Umbilical cord (tissue), 2 donors: ENCODE results near the gene HPCAL1. TPM values are rescaled to one million over a fixed set of nuclear protein-coding genes. Genes with fewer than 3 reads are reported as not detected.
"Not testable (repeated sequence)": the region's sequence is repeated elsewhere in the genome, so short reads cannot be mapped to it uniquely, and the experiment has no call there.

Experiments
- DNase-seq: peaks from one replicate; pipeline ENCODE4 v3.0.0-alpha.2; 2015; ENCODE audit warnings: low spot score
- total RNA-seq: library from RNA; depleted of rRNA; stranded (reverse); fragments of >200 nt; gene quantifications from one replicate; pipeline ENCODE4 v1.2.3, GENCODE V29; 2014; ENCODE audit warnings: low replicate concordance; ENCODE audit not compliant: insufficient read depth

Gene HPCAL1
- total RNA-seq, result 7.9 TPM

GRCh38 chr2:10302479-10303180 is at the start of gene HPCAL1:
Gene HPCAL1 (plus strand): TSS chr2:10302904. CDS start chr2:10419758, 116,854 bp downstream.
- DNase-seq, result peak; percentile 87

DNA sequence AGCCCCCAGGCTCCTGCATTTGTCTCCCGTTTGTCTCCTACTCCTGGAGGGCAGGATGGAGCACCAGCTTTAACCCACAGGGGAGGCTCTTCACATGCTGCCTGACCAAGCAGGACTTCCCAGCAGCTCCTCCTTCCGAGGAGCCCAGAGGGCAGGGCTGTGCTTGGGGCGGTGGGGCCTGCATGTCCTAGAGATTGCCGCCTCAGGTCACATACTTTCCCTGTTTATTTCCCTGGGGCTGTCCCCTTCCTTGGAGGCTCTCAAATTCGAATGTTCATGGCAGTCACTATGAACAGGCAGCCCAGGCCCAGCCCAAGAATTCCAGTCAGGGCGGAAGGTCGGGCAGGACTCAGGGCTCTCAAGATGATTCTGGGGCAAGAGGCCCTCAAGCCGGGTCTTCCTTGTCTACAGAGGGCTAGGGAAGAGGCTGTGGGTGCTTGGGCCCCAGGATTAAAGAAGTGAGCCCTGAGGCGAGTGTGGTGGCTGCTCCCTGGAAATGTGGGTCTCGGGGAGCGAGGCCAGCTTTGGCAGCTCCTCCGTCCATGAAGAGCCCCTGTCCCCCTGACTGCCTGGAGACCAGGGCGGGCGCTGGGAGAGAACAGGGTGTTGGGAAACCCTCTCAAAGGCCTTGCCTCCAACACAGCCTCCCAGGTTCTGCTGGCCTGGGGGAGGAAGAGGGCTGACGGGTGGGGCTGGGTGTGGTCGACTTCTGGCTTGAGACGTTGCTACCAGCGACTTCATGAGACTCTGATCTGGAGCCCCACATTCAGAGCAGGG is 48.9 kb upstream of the HPCAL1 start:
- no peak for DNase-seq

GRCh38 chr2:10254373-10255188 is 48.1 kb upstream of the HPCAL1 start:
- no peak for DNase-seq

- no peak for DNase-seq
Observed at GRCh38 chr2:10255189-10256030, 47.3 kb upstream of the HPCAL1 start.

DNA sequence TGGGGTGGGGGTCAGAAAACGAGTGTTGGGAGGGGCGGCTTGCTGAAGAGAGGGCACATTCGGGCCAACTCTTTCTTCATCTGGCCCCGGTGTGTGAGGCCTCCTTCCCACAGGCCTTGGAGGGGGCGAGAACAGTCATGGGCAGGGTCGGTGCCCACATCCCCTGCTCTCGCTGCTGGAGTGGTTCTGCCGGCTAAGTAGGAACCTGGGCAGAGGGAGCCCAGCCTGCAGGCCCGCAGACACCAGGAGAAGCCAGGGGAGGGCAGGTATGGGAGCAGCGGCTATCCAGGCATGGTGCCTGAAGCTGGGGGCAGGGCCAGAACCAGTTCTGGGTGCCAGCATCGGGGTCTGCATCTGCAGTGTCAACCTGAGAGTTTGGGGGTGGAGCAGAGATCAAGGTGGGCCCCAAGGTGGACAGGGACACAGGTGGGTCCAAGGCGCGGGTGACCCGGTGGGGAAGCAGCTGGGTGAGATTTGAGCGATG is 46.6 kb upstream of the HPCAL1 start:
- no peak for DNase-seq

DNA sequence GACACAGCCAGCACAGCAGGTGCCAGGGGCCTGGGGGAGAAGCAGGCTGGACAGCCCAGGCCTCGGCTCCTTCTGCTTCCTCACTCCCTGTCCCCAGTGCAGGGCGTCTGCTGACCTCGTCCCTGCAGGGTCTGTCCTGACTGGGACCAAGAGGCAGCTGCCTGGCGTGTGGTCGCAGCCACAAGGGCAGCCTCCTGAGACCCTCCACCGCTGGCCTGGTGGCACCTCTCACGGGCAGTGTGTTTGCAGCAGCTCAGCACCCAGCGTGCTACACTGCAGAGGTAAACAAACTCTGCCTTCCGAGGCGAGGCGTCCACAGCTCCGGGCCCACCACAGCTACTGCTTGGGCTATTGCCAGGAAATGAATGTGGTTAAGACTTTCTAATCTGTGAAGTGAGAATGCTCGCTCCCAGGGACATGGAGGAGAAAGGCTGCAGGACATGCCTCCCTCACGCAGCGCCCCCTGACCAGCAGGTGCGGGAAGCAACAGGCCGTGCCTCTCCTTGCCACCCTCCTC is 46.1 kb upstream of the HPCAL1 start:
- DNase-seq, result no peak

GRCh38 chr2:10257036-10257435 is 45.7 kb upstream of the HPCAL1 start:
- DNase-seq, result no peak

DNA sequence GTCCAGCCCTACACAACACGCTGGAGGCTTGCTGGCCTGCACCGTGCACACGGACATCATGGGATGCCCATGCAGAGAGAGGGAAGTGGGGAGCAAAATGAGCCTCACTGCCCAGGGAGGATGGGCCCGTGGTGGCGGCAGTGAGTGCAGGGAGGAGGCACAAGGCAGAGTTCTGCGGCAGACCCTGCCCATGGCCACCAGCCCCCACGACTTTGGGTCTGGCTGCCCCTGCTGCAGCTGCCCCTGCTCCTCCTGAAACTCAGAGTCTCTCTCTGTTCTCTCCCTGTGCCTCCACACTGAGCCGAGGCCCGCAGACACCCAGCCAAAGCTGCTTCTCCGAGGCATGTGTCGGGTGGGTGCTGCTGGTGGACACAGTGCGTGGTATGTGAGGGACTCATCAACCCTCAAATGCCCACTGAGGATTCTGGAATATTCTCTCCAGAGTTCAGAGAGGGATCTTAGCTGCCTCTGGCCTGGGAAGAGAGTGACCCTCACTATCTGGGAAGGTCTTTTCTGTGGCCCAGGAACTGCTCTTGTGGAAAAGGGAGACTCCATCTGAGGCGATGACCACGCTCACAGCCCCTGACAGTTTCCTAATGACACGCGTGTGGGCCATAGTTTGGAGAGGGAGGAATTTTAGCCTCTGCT is 45.1 kb upstream of the HPCAL1 start:
- no peak for DNase-seq

GRCh38 chr2:10258326-10258725 is 44.4 kb upstream of the HPCAL1 start:
- no peak for DNase-seq

DNA sequence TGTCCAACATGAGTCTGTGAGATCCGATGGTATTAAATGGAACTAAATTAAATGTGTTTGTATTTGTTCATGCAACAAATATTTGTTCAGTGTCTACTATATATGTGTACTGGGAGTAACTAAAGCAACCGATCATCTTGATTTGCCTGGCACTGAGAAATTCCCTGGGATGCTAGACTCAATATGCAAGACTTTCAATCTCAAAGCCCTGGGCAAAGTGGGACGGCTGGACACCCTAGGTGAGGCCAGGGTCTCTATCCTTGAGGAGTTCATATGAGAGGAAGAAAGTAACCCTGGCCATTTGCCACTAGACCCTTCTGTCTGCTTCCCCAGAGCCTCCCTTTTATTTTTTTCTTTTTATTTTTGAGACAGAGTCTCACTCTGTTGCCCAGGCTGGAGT is 44.0 kb upstream of the HPCAL1 start:
- DNase-seq, result no peak

DNA sequence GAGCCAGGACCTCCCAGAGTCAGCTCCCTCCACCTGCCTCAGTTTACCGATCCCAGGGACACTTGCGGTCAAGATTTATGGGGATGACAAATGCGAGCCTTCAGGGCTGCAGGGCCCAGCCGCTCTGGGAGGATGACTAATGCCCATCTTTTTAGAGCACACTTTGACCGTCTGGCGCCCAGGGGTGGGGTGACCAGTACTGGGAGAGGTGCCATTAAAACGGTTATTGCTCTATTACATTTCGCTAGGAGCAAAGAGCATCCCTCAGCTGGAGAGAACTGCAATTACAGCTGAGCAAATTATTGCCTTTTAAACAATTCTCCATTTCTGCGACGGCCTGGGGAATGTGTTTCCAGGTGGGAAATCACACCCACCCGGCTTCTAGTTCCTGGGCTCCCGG is 42.6 kb upstream of the HPCAL1 start:
- DNase-seq, result no peak

DNA sequence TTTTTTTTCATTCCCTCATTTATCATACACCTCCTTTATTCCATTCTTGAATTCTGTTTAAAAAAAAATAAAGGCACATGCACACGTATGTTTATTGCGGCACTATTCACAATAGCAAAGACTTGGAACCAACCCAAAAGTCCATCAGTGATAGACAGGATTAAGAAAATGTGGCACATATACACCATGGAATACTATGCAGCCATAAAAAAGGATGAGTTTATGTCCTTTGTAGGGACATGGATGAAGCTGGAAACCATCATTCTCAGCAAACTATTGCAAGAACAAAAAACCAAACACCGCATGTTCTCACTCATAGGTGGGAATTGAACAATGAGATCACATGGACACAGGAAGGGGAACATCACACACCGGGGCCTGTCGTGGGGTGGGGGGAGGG is 39.2 kb upstream of the HPCAL1 start:
- DNase-seq, result not testable (repeated sequence)

DNA sequence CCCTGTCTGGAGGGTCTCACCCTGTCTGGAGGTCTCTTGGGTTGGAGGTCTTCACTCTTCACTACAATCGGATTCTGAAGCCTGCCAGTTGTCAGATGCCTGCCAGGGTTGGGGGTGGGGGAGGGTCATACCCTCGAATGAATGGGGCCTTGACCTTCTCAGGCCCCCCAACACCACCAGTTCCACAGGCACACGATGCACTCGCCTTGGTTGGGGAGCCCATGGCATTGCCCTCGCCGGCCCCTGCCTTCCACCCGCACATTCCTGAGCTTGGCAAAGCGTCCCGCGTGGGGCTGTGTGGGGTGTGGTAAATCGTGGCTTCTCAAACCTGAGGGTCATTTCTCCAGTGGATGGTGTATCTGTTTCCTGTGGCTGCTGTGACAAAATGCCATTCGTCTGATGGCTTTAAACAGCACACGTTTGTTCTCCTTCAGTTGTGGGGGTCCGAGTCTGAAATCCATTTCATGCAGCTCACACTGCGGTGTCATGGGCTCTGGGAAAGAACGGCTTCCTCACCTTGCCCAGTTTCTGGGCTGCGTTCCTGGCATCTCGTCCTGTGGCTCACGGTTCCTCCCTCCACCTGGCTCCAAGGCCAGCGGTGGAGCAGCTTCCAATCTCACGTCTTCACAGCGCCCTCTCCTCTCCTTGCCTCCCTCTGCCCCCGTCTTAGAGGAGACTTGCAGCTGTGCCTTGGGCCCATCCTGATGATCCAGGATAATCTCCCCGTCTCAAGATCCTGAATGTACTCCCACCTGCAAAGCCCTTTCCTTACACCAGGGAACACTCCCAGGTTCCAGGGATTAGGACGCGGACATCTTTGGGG is 38.0 kb upstream of the HPCAL1 start:
- no peak for DNase-seq

GRCh38 chr2:10265329-10266132 is 37.2 kb upstream of the HPCAL1 start:
- DNase-seq, result no peak

GRCh38 chr2:10266133-10266620 is 36.5 kb upstream of the HPCAL1 start:
- no peak for DNase-seq

DNA sequence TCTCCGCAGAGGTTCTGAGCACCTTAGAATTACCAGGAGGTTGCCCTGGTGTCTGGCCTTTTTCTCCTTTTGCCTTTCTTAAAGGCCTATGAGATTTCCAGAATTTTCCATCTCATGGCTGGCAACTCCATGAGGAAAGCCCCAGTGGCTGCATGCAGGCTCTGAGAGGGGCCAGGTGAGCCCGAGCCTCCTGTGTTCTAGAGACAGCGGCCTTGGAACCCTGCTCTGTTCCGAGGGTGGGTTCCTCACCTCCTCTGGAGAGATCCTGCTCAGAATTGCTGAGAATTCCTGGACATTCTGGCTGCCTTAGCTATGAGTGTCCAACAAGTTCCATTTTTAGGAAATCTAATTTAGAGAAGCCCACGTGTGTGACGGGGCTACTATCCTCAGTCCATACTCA is 35.7 kb upstream of the HPCAL1 start:
- DNase-seq, result no peak

GRCh38 chr2:10267551-10268465 is 34.9 kb upstream of the HPCAL1 start:
- no peak for DNase-seq
